Left kidney (tissue), 2 donors: ENCODE measurements around the gene RNF207. TPM values are rescaled to one million over a fixed set of nuclear protein-coding genes. Genes with fewer than 3 reads are reported as not detected.

Experiments used
- DNase-seq: peaks from one replicate; pipeline ENCODE4 v3.0.0-alpha.2; 2013
- polyA plus RNA-seq: library from polyadenylated mRNA; unstranded; fragments of 120-200 nt; gene quantifications from one replicate; pipeline ENCODE4 v1.2.1, GENCODE V29; 2013; ENCODE audit not compliant: insufficient read length

The RNF207 gene
- polyA plus RNA-seq, 1 donor, result 40.6 TPM

DNA sequence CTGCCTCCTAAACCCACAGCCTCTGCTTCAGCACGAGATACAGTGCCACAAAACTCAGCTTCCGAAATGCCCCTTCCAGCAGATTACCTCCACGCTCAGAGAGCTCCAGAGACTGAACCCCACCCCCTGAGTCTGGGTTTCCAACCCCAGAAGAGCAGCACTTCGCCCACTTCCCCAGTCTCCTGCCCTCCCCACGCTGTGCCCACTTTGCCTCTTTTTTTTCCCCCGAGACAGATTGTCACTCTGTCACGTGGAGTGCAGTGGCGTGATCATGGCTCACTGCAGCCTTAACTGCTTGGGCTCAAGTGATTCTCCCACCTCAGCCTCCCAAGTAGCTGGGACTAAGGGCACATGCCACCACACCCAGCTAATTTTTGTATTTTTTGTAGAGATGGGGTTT is 19.7 kb downstream of the RNF207 start:
- DNase-seq, result no peak

DNA sequence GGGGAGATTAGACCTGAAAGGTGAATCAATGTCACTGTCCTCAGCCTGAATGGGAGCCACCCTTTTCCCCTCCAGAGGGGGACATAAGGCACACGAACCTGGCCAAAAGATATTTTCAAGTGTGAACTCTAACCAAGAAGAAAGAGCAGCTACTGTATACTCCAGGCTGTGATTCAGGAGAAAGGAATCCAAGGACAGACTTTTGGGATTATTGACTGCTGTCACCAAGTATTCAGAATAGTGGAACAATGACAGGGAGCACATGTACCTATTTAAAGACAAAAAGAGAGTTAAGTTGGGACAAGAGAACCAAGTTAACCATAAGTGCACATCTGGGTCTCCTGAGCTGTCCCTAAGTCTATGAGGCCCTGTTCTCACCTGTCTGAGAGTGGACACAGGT is 27.5 kb downstream of the RNF207 start:
- DNase-seq, result no peak

DNA sequence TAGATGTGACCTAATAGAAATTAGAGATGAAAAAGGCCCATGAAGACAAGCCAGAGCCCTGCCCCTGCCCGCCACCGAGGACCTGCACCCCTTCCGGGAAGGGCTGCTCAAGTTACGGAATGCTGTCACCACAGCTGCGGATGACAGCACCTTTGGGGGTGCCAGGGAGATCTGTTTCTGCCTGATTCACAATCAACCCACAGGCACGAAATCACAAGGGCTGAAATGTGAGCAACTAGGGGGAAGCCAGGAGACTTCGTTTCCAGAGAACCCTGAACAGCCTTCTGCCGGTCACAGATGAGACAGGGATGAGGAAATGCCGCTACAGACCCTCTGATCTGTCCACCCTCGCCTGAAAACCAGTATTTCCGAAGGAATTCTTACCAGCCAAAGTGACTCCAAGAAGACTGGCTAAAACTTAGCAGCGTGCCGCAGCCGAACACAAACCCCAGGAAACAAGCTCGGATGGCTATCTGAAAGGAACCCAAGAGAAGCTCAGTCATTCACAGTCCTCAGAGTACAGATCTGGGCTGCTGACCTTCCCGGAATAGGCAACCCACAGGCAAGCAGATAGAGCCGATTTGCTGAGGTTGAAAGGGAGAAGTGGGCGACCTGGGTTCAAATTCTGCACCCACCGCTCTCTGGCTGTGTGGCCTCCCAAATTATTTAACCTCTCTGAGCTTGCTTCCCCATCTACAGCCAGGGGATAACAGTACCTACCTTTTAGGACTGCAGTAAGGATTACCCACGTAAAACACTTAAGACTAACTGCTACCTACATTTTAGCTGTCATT is 28.8 kb downstream of the RNF207 start:
- no peak for DNase-seq

DNA sequence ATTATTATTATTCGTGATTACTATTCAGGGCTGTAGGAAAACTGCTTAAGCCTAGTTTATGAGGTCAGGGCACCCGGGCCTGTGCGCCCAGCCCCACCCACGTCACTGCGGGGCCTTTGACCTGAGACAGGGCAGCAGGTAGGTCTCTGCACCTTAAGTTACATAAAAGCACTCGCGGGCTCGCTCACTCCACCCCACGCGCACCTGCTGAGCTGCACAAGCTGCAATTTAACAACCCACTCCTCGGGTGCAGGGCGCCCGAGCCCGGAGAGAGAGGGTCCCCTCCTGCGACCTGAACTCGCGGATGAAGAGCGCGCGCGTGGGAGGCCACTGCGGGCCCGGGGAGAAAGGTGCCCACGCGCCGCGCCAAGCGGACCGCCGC is 29.4 kb downstream of the RNF207 start:
- DNase-seq, result no peak

DNA sequence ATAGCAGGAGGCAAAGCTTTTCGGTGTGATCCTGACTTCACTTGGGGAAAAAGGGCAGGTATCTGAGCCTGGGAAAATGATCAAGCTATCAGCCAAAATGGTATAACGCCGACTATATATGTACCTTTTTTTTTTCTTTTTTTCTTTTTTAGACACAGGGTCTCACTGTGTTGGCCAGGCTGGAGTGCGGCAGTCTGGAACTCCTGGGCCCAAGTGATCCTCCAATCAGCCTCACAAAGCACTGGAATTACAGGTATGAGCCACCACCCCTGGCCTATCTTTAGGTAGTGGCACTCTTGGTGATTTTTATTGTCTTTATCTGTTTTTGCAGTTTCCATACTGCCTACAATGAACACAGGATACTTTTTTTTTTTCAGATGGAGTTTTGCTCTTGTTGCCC is 31.2 kb downstream of the RNF207 start:
- no peak for DNase-seq

DNA sequence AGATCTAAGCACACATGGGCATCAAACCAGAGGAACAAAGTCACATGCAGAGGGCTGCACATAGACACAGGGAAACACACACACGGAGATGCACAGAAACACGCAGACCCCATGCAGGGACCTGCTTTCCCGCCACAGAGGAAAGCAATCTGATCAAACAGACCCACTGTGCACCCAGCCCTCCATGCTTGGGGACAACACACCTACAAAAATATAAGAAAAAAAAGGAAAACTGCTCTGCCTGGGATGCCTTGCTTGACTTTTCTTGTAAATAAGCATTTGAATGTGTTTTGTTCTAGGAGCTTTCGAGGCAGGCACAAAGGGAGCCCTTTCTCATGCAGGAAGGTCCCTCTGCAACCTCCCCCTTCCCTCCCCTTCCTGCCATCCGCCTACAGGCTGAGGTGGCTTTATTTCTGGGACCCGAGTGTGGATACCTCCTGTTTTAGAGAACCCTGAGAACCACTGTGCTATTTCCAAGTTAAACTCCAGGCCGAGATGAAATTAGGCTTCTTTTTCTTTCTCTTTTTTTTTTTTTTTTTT is 33.4 kb downstream of the RNF207 start:
- DNase-seq, result no peak

DNA sequence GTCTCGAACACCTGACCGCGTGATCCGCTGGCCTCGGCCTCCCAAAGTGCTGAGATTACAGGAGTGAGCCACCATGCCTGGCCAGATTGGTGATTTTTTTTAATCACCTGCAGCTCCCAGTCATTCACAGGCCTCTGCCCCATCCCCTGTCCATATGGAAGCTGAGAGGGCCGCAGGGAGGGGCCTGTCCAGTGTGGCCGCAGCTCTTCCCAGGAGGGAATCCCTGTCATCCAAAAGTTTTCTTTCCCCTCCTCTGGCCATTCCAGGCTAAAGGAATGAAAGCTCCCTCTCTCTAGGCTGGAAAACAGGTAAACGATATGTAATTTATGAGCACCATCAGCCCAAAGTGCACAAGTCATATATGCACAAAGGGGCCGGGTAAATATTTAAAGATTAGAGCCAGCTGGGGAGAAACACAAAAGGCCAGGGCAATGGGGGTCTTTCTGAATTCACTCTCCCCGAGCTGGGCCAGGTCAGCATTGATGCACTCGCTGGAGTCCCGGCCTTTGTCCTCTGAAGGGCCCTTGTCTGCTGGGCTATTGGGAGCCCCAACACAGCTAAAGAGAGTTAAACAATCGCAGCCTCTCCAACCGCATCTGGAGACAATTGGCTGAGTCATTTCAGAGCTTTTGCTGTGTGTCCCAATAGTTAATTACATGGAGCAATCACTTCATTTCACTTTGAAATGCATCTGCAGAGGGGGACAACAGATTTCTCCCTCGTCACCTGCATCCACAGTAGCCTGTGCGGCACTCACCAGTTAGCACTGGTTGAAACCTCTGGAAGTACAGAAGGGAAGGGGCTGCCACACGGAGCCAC is 34.2 kb downstream of the RNF207 start:
- DNase-seq, result no peak

DNA sequence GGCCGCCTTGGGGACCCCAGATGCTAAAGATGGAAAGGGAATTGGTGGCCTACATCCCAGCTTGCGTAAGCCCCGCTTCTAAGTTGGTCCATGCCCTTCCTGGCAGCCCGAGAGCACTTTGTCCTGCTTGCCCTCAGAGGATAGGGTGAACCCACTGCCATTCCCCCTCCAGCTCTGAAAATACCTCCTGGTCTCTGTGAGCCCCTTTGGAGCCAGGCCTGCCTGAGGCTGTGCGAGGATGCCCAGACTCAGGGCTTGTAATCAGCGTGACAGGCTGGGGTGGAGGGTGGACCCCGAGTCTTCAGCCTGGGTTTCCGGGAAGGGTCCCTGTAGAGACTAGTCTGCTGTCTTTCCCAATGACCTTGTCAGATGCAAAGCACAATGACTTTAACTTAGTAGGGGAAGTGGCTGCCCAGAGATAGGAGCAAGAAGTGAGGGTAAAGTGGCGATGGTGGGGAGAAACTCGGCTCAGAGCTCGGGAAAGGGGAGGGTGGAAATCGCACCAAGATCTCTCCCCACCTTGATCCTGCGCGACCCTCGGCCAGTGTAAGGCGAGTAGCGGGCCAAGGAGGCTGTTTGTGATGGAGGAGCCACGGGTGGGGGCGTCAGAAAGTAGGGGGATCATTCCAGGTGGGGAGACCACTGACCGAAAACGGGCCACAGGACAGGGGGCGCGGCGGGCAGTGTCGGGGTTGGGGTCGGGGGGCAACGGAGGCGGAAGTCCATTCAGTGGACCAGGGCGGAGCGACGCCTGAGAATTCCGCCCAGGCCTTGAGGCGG is 35.4 kb downstream of the RNF207 start:
- DNase-seq, result no peak

DNA sequence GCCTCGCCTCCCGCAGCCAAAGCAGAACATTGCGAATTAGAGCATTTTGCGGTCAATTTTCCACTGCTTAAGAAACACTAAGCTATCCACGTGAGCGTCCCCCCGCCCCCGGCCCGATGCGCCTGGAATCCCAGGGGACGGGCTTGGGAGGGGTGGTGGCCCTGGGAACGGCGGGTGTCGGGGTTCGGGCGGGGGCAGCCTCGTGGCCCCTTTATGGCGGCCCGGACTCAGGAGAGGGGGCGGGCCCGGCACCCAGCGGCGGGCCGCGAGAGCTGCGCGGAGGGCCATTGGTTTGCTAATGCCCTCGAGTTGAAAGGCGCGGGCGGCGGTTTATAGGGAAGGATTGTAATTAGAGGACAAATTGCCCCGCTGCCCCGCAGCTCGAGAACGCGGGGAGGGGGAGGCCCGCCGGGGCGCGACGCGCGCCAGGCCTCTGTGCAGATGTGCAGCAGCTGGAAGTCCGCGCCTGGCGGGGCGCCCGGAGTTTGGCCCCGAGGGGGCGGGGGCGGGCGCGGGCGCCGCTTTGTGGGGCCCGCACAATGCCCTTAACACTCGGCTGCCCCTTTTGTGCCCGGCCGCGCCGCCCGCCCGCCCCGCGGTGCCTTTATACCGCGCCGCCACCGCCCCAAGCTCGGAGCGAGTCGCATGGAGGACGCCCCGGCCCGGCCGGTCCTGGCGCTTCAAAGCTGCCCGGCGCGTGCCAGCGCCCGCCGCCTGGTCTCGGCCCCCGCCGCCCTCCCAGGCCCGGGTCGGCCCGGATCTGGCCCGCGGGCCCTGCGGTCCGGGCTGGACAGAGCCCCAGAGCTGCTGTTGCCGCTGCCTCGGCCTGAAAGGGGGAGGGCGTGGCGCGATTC is 36.2 kb downstream of the RNF207 start:
- no peak for DNase-seq

DNA sequence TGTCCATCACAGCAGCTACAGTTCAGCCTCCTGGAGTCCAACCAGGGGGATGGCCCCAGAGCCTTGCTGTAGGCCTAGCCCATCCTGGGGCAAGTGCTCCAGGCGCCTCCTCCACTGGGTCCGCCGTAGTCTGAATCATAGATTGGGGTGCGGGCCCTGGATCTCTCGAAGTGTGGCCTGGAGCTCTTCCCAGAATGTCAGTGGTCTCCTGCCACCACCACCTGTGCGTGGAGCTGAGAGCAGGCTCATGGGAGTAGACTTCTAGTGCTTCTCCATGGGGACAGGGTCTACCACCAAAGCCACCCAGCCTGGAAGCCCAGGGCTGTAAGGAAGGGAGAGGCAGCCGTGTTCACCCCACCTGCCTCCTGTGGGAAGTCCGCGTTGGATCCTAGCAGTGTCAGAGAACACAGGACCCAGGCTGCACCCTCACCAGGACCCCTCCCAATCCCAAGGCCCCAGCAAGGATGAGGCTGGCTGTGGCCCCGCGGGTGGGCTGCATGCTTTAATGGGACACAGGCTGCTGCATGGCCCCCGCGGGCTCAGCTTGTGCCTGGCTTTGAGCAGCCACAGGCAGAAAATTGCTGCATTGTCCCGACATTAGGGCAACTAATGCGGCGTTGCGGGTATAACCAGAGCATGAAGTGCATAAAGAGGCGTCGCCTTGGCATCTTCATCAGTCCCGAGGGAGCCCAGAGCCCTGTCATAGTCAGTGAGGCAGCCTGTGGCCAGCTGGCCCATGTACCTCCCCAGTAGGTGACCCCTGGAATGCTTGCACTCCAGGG is 37.3 kb downstream of the RNF207 start:
- no peak for DNase-seq

DNA sequence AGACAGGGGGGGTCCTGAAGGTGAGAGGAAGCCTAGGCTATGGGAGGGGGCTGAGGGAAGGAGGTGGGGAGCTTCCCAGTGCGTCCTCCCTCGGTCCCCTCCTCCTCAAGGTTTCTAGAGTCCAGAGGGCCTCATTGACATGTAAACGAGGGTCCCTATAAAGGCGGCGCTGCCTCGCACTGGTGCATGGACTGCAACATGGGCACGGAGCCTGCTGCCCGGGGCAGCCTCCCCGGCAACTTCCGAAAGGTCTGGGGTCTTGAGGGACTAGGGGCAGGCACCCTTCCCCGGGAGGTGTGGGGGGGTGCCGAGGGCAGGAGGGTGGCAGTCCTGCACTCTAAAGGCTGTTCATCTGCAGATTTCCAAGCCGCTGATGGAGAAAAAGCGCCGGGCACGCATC is 38.1 kb downstream of the RNF207 start, which contains the start of gene HES3:
Gene HES3, plus strand, starts transcription at position 187 of the 400 bp plus-strand sequence. Its CDS starts 187 bp downstream, at position 374.
- no peak for DNase-seq

DNA sequence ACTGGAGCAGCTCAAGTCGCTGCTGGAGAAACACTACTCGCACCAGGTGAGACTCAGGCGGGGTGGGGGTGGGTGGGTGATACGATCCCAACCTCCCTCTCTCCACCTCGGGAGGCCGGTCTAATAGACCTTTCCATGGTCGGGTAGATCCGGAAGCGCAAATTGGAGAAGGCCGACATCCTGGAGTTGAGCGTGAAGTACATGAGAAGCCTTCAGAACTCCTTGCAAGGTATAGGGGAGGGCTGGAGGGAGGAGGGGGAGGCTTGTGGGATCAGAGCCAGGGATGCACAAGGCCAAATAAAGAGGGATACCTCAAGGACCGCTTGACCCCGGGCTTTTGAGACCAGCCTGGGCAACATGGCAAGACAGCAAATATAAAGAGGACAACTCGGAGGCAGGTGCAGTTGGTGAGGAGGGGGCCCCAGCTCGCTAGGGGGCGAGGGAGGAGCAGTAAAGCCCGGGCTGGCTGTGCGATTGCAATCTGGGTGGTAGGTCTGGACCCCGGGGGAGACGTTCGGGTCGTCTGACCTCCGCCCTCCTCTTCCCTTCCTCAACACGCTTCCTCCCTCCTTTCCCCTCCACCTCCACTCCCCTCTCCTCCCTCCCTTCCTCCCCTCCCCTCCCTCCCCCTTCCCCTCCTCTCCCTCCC is 38.6 kb downstream of the RNF207 start:
- DNase-seq, result no peak

DNA sequence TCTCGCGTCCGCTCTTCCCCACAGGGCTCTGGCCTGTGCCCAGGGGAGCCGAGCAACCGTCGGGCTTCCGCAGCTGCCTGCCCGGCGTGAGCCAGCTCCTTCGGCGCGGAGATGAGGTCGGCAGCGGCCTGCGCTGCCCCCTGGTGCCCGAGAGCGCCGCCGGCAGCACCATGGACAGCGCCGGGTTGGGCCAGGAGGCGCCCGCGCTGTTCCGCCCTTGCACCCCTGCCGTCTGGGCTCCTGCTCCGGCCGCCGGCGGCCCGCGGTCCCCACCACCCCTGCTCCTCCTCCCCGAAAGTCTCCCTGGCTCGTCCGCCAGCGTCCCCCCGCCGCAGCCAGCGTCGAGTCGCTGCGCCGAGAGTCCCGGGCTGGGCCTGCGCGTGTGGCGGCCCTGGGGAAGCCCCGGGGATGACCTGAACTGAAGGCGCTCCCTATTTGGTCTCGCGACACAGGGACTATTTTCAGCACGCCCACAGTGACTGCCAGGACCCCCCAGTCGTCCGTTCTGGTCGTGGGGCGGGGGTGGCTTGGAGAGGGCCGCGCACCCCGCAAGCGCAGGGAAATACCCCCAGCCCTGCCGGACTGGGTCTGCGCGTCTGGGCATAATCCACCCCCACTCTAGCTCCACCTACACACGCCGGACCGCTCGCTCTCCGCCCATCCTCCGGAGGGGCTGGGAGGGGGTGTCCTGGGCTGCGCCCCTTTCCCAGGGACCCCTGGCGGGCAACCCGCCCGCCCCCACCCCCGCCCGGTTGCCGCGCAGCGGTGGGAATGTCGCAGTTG is 39.4 kb downstream of the RNF207 start:
- DNase-seq, result peak; percentile 76

DNA sequence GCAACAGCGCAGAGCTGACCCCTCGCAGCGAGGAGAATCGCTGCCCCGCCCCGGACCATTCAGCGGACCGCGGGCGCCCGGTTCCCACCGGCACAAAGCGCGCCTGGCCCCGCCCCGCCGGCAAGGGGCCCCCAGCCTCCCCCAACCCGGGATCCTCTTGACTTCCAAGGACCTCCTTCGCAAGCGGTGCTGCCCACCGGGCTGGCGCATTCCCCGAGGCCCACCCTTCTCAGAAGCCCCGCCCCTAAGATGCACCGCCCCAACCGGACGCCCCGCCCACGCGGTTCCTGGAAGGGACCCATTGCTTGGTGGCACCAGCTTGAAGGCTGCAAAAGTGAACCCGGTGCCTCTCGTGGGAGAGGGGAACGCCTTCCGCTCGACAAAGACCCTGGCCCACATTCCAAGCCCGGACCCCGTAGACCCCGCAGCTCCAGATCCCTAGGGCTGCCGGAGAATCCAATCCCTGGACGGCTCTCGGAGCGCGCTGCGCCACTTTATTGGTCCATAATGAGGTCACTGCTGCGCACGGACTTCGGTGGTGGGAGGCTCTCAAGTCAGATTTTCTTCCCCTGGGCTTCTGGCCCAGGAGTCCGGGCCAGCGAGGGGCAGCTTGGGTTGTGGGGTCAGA is 40.1 kb downstream of the RNF207 start:
- DNase-seq, result no peak

DNA sequence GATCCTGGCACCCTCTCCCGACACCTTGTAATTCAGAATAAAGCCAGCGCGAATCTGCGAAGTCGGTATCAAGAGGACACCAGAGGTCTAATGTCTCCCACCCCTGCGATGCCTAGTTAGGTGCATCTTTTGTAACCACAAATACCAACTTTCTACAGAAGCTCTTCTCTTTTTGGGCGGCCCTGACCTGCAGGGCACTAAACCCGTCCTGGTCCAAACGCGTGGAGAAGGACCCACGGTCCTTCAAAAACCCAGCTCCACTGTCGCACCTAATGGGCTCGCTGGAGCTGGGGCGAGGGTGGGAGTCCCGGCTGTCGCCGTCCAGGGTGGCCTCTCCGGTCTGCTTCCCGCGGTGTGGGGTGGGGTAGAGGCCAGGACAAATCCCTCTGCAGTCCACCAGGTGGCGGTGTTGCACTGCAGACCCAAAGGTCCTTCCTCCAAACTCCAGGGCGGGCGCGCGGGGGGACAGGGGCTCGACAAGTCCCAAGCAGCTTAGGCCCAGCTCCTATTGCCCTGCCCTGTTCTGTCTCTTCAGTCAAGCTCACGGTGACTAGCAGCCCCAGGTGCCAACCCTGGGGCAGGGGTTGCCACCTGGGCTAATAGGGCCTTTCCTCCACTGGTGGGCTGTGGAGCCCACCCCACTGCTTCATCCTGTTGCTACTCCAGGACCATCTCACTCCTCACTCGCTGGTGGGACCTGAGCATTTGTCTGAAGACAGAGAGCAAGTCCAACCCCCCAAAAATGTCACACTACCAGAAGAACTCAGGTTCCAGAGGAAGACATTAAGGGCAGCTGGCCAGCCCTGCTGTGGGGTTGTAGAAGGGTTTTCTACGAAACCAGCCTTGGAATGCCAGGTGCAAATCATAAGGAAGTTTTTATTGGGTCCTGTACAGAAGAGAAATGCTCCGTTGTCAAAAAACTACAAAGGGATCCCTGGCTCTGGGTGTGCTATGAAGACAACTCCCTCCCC is 40.9 kb downstream of the RNF207 start:
- DNase-seq, result no peak

DNA sequence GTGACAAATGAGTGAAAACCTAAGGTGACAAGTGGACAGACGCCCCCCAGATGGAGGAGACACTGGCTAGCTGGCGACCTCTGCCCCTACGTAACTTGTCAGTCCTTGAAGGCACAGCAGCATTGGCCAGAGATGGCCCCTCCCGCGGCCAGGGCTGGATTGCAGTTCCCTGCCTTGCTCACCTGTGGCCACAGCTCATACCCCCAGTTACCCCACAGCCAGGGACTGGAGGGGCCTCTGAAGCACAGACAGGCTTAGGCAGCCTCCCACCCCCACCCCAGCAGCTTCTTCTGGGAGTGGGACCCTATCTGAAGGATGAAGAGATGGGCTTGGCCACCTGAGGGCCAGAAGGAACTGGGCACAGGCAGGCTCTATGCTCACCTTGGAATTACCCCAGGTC is 41.7 kb downstream of the RNF207 start:
- DNase-seq, result no peak

DNA sequence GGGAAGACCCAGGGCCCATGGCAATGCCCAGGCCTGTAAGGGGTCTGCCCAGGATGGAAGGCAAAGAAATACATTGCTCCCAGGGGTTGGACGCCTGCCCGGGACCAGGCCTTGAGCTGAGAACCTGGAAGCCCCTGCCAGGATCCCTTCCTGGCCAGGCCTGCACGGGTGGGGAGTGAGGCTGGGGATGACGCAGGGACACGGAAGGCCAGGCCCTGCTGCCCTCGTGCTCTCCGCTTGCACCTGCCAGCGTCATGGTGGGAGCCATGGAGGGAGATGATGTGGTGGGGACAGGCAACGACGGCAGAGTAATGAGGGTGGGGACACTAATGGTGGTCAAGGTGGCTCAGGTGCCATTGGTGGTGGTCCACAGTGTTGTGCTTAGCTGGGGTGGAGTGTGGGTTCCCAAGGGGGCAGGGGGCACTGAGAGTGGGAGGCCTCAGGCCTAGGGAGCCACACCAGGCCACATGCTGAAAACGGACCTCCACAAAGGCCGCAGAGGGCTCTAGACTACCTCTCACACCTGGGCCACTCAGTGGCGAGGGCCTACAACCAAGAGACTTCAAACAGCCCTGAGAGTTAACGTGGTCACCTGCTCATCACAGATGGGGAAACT is 42.4 kb downstream of the RNF207 start:
- DNase-seq, result no peak
